Right kidney (tissue), 1 donor: ENCODE results near the gene CMTM4.
A peak's percentile ranks its signal among the peaks of the same experiment; 100 is the strongest.
"Not testable (repeated sequence)": the region's sequence is repeated elsewhere in the genome, so short reads cannot be mapped to it uniquely, and the experiment has no call there.

Experiments
- DNase-seq: peaks from one replicate; pipeline ENCODE4 v3.0.0-alpha.2; 2016

Gene CMTM4

DNA sequence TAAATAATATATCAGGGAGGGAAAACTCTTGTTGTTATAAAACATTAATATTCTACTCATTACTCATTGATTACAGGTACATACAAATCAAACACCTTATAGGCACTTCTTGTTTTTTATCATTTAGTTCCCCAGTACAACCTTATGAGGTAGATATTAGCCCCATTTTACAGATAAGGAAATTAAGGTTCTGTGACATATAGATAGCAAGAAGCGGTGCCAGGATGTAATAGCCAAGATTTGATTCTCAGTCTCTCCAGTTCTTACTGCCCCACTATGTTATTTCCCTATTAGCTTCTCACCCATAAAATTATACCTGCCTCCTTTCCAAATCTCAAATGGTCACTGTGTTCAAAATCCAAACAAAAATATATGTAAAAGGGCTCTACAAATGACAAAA lies 55.2 kb downstream of the CMTM4 start:
- no peak for DNase-seq

GRCh38 chr16:66640724-66641314 lies 55.7 kb downstream of the CMTM4 start:
- no peak for DNase-seq

DNA sequence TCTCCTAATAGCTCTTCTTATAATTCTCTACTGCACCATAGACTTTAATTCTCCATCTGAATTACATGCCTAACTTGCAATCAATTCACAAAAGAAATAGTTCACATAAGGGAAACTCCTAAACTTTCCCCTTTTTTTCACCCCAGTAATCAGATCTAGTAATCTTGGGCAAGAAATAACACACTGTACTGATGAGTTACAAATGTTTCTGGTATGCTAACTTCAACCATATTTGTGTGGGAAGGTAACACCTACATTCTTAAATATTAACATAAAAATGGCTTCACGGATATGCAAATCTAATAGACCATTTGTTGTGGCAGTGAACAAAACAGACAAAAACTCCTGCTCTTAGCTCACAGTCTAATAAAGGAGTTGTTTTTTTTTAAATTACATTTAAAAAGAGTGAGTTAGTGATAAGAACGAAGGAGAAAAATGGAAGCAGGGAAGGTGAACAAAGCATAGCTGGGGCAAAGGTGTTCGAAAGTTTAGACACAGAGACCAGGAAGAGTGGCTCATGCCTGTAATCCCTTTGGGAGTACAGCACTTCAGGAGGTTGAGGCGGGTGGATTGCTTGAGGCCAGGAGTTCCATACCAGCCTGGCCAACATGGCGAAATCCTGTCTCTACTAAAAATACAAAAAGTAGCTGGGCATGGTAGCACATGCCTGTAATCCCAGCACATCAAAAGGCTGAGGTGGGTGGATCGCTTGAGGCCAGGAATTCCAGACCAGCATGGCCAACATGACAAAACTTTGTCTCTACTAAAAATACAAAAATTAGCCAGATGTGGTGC lies 57.3 kb downstream of the CMTM4 start:
- no peak for DNase-seq

- no peak for DNase-seq
Measured at GRCh38 chr16:66637806-66638205, 58.7 kb downstream of the CMTM4 start.

DNA sequence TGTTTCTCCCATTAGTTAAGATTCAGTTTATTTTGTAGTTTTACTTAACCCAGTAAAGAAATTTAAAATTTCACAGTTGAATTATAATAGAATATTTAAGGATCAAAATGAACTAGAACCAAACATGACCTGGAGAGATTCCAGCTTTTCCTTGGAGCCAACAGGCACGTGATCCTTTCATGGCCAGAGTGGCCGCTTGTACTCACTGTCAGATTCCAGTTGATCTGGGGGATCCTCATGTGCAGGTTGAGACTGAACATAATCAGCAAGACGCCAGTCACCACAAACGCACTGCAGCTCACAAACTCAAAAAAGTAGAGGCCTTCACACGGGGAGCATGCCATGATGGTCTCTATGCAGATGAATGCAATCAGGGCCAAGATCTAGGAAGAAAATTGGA lies 60.3 kb downstream of the CMTM4 start:
- no peak for DNase-seq

DNA sequence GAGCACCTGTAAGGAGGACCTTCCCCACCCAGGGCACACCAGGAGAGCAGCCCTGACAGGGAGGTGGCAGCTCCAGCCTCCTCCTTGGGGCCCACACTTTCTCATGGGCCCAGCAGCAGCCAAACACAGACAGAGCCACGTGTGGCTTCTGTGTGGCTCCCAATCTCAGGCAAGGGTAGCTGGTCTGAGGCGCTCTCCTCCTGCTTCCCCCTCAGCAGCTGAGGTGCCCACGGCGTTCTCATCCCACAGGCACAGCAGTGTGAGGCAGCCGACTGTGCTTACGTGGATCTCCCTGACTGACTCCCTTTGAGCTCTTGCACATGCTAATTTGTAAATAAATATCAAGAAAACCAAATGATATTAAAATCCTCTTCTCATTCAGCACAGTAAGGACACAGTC lies 61.1 kb downstream of the CMTM4 start:
- DNase-seq = no peak

- no peak for DNase-seq
Measured at GRCh38 chr16:66634527-66635196, 61.9 kb downstream of the CMTM4 start.

DNA sequence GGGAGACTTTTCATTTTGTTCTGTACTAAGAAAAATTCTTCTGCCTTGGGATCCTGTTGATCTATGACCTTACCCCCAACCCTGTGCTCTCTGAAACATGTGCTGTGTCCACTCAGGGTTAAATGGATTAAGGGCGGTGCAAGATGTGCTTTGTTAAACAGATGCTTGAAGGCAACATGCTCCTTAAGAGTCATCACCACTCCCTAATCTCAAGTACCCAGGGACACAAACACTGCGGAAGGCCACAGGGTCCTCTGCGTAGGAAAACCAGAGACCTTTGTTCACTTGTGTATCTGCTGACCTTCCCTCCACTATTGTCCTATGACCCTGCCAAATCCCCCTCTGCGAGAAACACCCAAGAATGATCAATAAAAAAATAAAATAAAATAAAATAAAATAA lies 65.0 kb downstream of the CMTM4 start:
- not testable (repeated sequence) for DNase-seq

- not testable (repeated sequence) for DNase-seq
Measured at GRCh38 chr16:66630561-66631260, 65.8 kb downstream of the CMTM4 start.

- DNase-seq = no peak
Measured at GRCh38 chr16:66629856-66630255, 66.7 kb downstream of the CMTM4 start.

GRCh38 chr16:66627611-66628378 lies 68.7 kb downstream of the CMTM4 start:
- not testable (repeated sequence) for DNase-seq

DNA sequence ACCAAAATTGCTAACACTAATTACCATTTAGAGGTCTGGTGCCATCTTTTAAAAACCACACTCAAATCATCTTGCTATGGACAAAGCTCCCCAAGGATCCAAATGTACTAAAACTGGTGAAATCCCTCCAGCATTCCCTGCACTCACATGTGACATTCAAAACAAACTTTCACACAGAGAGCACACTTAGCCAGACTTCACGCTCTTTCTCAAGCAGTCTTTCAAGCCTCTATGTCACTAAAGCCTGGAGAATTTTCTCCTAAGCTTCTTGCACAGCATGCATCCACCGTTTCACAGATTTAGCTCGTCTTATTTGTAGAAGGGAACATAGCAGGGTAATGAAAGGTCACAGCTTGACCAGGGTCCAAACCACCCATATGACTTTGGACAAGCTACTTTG lies 72.8 kb downstream of the CMTM4 start:
- no peak for DNase-seq

DNA sequence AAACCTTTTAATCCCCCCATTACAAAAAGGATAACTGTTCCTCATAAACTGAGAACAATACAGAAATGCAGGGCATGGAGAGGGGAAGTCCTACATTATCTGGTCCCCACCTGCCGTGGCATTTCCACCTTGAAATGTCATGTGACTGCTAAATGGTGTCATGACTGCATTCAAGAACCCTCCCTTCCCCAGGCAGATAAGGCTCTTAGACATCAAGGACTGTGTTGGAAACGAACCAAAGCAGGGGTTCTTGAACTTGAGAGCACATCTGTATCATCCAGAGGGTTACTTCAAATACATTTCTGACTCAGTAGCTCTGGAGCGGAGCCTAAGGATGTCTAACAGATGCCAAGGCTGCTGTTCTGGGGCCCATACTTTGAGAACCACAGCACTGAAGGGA lies 73.7 kb downstream of the CMTM4 start:
- DNase-seq = no peak

- DNase-seq = no peak
Measured at GRCh38 chr16:66621973-66622372, 74.6 kb downstream of the CMTM4 start.

- no peak for DNase-seq
Measured at GRCh38 chr16:66620429-66620795, 76.1 kb downstream of the CMTM4 start.

DNA sequence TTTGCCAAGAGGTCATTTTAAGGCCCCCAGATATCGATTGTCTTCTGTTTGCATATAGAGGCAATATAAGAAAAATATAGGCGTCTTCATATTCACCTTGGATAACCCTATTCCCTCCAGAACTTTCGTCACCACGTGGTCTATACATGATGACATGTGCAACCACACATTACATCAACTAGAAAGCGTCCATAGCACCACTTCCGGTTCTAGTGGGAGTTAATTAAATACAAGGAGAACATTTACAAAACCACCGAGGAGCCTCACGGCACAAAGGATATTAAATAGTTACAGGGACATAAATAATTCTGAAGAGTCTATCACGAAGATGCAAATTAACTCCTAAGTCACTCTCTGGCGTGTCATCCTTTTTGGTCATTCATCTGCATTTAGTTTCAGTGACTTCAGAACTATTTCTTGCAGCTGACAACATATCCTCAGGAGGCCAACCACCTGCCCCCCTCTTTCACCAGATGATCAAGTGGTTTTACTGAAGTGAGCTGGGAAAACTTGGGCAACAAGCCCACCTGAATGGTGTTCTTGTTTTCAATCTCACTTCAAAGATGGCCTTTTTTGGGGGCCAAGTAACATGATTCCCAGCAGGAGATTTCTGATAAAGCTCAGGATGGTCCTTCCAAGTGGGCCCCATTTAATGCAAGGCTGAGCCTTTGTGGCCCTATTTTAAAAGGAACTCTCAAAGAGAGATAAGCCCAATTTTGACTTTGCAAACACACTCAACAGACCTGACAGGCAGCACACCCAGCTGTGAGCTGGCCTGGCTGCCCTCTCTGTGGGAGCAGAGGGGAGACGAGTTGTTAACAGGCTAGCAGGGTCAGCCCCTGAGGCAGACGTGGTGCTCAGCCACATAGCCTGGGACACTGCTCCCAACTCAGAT lies 76.8 kb downstream of the CMTM4 start:
- peak; percentile 24 for DNase-seq

DNA sequence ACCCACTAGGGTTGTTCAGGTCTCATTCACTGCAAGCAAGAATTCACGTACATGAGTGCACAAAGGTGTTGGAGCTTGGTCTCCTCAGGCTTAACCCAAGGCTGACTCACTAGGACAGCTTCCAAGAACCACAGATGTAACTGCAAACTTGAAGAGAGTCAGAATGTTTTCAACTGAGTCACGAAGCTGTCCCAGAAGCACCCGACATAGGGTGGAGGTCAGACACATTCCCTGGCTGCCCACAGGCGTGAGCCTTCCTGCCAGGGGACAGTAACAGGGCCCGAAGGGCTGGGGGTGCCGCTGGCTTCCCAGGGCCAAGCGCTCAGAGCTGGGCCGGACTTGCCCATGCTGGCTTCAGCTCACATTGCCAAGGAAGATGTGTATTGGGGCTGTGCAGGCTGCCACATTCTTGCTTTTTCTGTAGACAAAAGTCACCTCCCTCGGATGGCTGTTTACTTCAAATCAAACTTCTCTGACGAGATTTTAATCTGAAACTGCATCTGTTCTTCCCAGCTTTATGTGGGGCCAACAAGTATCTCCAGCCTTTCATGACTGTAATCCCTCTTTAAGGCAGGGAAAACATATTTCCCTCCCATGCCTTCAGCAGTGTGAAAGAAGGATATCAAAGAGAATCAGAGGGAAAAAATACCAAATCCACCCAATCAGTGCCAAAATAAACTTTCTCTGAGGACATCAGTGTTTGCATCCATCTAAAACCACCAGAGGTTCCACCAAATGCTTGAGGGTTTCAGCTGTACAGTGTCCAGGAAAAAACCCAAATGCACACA lies 77.8 kb downstream of the CMTM4 start:
- DNase-seq = no peak

GRCh38 chr16:66617728-66618127 lies 78.8 kb downstream of the CMTM4 start:
- no peak for DNase-seq

DNA sequence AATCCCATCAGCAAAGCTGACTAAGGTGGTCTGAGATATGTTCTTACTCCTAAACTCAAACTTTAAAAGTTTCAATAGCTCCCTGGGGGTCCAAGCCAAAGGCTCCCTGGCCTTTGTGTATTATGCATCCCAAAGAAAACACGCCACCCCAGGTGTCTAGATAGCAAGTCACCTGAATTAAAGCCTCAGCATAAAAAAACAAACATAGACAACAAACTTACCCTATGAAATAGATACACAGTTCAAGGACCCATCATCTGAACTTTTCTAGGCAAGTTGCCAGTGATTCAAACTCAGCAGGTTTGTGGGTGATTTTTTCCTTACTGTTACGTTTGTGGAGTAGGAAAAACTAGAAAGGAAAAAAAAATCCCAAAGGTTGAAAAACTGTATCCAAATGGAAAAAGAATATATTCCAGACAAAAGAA lies 79.5 kb downstream of the CMTM4 start:
- DNase-seq = no peak

DNA sequence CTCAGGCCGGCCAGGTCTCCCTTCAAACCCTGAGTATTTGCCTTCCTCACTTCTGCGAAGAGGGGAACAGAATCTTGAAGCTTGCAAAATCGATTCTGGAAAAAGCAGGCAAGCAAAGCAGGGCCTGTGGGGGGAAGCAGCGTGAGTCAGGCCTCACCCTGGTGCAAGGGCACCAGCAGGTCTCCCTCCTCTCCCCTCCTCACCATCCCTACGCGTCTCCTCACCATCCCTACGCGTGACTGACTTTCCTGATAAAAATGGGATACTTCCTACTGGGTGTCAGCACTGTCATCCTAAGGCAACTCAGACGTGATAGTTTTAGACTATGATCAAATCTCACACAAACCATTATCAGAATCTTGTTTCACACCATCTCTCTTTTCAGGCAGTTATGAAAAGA lies 80.0 kb downstream of the CMTM4 start:
- no peak for DNase-seq
